Activated naive CD8-positive, alpha-beta T cell treated with anti-CD3 and anti-CD28 coated beads, Interleukin-2, amount 50 U/mL, for 16 hours (primary cell): ENCODE measurements around the gene WBP2.
"Not testable (repeated sequence)": the region's sequence is repeated elsewhere in the genome, so short reads cannot be mapped to it uniquely, and the experiment has no call there.

Experiments
- DNase-seq: peaks from one replicate; pipeline ENCODE4 v3.0.0-alpha.2; 2020; ENCODE audit warnings: low read depth, low spot score

WBP2 gene

DNA sequence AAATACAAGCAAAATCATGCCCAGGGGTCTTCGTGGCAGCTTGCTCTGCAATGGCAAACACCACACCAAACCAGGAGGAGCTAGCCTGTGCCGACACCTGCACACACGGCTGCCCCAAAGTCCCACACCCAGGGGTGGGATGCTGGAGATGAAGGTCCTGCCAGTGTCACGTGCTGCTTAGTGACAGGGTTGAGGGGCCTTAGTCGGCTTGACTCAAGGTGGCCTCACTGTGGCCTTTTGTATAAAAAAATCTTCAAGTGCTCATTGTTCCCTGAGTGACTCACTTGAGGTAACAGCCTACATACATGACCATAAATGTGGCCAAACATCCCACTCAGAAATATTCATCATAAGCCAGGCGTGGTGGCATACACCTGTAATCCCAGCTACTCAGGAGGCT lies 34.3 kb upstream of the WBP2 start:
- DNase-seq = no peak

DNA sequence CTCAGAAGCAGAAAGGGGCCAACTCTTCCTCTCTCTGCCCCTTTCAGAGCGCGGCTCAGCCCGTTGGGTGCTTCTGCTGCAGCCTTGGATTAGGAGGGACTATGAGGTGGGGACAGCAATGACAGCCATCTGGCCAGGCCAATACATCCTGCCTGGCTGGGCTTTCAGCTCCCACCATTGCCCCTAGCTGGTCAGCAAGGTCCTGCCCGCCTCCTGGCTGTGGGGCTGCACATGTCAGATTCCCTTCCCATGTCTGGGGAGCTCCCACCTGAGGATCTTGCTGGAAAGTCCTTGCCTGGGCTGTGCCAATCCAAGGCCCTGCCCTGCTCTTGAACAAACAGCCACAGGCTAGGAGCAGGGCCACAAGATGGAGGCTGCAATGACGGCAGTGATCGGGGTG lies 33.3 kb upstream of the WBP2 start:
- DNase-seq = no peak

DNA sequence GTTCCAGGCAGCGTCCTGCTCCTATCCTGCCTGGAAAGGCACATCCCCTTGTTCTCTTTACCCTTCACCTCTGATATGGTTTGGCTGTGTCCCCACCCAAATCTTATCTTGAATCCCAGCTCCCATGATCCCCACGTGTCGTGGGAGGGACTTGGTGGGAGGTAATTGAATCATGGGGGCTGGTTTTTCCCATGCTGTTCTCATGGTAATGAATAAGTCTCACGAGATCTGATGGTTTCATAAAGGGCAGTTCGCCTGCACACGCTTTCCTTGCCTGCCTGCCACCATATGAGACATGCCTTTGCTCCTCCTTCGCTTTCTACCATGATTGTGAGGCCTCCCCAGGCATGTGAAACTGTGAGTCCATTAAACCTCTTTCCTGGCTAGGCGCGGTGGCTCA lies 30.7 kb upstream of the WBP2 start:
- not testable (repeated sequence) for DNase-seq

DNA sequence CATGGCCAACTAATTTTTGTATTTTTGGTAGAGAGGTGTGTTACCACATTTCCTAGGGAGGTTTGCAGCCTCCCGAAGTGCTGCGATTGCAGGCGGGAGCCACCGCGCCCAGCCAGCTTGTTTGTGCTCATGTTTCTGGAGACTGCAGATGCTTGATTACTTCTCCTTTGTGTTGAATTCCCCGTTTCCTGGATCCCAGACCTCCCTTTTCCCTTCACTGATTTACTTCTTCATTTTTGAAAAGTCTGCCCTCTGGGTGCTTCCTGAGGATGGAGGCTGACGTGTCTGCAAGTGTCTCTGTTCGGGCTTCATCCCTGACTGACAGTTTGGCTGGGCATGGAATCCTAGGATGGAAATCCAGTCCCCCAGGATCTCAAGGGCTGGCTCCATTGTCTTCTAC lies 30.3 kb upstream of the WBP2 start:
- no peak for DNase-seq

DNA sequence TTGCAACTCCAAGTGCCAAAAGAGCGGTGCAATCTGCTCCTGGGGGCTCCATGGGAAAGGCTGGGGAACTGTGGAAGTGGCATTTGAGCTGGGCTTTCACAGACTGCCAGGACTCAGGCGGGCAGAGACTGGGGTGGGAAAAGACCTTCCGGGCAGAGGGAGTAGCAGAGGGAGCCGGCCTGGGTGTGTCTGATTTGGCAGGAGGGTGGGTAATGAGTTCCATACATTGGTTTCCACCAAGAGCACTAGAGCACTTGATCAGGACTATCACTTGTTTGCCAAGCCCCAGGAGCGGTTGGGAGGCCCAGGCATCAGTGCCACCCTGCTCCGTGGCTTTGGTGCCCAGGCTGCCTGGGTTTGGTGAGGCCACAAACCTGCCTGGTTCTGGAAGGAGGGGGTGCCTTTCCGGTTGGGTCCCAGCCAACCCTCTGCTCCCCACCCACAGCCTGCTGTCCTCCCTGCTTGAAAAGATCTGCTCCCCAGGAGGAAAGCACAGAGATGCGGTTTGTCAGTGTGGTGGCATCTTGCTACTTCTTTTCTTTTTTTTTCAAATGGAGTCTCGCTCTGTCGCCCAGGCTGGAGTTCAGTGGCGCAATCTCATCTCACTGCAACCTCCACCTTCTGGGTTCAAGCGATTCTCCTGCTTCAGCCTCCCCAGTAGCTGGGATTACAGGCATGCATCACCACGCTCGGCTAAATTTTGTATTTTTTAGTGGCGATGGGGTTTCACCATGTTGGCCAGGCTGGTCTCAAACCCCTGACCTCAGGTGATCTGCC lies 26.7 kb upstream of the WBP2 start:
- DNase-seq = no peak

DNA sequence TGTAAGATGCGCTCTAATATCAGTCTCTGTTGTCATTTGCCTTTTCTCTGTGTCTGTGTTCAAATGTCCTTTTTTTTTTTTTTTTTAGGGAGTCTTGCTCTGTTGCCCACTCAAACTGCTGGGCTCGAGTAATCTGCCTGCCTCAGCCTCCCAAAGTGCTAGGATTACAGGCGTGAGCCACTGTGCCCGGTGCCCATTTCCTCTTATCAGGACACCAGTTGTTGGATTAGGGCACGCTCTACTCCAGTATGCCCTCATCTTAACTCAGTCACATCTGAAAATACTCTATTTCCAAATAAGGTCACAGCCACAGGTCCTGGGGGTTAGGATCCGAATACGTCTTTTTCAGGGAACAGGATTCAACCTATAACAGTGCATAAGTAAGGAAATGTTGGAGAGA lies 25.1 kb upstream of the WBP2 start:
- no peak for DNase-seq

DNA sequence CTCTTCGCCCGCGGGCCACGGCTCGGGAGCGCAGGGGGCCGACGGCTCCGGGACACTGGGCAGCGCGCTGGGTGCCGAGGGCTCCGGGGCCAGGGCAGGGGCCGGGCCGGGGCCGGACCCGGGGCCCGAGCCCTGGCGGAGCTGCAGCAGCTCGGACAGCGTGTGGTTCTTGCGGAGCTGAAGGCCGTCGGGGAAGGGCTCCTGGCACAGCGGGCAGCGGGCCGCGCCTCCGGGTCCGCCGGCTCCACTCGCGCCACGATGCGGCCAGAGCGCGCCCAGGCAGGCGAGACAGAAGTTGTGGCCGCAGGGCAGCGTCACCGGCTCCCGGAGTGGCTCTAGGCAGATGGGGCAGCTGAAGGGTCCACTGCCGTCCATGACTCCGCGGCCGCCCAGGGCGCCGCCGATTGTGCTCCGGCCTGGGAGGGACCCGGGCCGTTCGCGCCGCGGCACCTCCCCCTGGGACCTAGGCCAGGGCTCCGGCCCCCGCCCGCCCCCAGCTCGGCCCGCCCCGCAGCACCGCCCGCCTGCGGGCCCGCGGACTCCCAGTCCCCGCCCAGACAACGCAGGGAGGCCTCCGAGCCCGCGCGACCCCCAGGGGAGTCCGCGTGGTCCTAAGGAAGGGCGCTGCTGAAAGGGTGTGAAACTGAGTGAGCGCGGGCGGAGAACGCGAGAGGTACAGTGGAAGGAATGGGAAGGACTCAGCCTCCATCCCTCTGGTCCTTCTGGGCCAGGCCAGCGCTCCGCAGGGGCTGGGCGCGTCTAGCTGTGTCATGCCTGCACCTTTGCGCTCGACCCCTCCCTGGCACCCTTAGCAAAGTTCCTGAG lies 23.3 kb upstream of the WBP2 start, which contains the start of gene TRIM47:
Gene TRIM47, minus strand, starts transcription at position 408 of the 825 bp plus-strand sequence. Its CDS starts 33 bp downstream, at position 375.
- DNase-seq = no peak

DNA sequence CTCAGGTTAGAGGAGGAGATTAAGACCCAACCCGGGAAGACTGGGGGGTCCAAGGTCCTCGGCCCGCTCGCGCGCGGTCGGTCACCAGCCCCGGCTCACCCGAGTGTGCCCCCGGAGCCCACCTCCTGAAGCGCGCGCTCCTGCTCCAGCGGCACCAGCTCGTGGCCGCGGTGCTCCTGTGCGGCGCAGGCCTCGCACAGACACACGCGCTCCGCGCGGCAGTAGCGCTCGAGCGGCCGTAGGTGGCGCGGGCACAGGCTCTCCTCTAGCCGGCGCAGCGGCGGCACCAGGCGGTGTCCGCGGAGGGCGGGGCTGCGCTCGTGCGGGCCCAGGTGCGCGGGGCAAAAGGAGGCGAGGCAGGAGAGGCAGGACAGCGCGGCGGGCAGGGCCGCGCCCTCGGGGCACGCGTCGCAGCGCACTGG lies 22.6 kb upstream of the WBP2 start:
- DNase-seq = peak; percentile 25

DNA sequence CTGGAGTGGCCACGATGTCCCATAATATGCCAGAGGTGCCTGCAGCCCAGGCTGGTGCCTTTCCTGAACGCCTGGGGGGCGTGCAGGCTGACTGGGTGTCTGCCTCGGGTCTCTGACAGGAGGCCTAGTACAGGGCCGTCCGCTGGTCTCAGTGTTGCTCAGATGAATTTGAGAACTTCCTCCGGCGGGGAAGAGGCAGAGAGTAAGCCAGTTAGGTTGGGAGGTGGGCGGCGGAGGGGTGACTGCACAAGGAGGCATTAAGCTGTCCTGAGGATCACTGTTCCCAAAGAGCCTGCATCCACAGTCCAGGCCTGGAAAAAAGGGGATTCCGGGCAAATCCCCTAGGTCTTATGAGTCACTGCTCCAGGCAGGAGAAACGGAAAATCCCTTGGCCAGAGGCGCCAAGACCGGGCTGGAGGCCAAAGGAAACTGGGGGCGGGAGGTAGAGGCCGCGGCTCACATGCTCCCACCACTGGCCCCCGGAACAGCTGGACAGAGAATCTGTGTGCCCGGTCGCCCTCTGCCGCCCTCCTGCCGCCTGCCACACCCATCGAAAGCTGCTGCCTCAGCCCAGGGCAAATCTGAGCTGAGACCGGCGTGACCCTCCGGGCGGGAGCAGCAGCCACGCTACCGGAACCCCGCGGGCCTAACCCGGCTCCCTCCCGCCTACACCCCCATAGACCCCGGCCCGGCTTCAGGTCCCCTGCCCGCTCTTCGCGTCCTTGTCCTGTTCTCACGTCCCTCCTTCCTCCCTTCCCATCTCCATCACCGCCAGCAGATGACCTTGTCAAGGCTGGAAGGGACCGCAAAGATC lies 22.0 kb upstream of the WBP2 start:
- no peak for DNase-seq

DNA sequence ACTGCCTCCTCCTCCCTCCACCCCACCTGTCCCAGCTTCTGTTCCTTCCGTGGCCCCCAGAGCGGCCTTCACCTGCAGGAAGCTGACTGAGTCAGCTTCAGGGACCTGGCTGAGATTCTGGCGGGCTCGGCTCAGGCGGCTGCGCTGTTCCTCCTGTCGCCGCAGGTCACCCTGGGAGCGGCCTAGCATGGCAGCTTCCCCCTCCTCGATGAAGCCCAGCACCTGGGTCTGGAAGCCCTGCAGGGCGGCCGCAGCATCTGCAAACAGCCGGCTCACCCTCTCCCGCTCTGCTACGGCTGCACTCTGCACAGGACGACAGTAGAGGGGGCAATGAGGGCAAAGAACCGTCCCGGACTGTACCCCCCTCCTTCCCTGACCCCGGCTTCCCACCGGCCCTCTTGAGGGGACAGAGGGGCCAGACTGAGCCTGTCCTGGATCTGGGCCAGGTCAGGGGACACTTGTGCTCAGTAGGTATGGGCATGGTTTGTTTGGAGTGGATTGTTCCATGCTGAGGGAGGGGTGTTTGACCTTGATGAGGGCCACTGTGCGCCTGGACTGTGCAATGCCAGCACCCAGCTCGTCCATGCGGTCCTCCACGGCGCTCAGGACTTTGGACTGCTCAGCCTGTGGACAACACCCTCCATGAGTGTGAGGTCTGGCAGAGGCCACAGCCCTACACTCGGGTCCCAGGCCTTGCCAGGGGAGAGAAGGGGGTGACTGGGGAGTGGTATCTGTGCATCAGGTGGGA lies 21.2 kb upstream of the WBP2 start:
- peak; percentile 19 for DNase-seq

DNA sequence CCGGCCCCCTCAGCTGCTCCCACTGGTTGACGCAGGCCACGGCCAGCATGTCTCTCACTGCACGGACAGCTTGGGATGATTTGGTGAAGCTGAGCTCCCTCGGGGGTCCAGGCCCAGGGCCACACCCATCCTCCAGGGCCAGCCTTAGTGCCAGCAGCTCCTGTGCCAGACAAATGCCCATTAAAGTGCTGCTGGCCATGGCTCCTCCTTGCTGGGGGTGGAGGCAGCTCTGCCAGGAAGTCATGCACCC lies 20.7 kb upstream of the WBP2 start:
- no peak for DNase-seq

DNA sequence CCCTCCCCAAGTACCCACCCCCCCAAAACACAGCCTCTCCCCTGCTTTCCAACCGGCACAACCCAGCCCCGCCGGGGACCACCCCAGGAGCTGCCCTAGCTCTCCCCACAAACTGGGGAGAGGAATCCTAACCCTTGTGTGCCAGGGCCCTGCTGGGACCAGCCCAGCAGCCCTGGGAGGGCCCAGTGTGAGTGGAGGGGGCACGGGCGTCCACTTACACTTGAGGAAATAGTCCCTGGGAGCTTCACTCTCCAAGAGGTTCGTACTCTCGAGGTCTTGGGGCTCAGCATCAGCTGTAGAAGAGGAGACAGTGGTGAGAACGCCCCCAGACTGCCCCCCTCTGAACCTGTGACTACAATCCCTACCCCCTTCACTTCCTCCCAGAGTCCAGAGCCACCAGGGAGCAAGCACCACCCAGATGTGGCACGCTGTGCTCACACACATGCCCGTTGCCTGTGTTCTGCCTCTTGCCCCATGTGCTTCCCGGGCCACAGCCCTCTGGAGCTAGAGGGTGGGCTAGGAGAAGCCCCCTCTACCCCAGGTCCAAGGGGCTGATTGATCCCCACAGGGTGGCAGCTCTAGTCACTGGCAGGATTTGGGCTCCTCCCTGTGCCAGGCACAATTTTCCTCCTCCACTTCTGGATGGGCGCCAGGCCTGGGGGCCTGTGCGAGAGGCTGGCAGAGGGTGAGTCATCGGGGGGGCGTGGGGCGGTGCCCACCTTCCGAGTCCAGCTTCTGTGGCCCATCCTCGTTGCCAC lies 20.2 kb upstream of the WBP2 start:
- no peak for DNase-seq

DNA sequence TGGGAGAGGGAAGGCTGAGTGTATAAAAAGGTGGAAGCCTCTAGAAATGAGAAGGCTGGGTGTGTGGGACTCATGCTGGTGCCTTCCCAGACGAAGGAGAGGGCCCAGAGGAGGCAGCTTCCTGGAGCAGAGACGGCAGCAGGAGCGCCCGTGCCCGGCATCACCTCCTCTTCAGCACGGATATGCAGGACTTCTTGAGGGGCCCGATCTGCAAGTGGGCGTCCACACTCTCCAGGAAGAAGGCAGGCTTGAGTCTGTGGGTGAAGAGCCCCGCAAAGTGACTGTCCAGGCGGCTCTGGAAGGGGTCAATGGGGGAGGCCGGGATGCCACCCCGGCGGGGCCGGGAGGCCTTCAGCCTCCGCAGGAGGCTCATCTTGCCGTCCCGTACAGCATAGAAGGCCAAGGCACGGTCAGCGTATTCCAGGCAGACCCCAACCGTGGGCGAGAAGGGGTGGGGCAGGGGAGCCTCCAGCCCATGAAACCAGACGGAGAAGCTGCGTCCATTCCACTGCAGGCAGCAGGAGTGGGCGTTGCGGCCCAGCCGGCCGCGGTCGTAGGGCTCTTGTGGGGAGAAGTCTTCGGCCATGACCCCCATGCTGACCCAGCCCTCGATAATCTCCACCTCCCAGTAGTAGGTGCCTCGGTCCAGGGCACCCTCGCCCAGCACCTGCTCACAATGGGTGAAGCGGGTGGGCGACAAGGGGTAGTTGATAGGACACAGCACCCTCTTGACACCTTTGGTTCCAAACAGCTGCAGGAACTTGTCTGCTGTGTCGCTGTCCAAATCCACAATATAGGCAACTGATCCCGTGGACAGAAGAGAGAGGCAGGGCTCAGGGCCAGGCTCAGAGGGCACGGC lies 19.4 kb upstream of the WBP2 start:
- no peak for DNase-seq

DNA sequence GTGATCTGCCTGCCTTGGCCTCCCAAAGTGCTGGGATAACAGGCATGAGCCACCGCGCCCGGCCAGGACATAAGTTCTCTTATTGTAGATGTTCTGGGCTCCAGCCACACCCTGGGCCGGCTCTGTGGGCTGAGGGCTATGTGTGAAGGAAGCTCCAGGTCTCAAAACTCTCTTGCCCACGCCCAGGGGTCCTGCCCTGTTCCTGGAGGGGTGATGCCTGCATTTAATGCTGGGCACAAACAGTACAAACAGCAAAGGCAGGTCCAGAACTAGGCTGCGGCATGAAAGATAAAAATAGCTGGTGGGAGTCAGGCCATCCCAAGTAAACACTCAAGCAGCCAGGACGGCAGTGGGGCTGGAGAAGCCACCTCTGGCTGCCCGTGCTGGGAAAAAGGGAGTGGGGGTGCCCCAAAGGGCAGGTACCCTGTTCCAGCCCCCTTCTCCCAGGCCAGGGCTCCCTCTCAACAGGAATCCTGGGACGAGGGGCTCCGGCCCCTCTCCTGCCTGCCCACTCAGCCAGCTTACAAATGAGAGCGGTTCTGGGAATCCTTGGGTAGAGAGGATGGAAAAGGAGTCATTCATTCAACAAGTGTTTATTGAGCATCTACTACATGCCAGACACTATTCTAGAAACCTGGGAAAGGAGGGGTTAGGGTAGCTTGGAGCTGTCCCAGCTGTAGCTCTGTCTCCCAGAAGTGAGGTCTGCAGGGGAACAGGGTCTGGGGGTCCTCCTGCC lies 18.6 kb upstream of the WBP2 start:
- DNase-seq = no peak

DNA sequence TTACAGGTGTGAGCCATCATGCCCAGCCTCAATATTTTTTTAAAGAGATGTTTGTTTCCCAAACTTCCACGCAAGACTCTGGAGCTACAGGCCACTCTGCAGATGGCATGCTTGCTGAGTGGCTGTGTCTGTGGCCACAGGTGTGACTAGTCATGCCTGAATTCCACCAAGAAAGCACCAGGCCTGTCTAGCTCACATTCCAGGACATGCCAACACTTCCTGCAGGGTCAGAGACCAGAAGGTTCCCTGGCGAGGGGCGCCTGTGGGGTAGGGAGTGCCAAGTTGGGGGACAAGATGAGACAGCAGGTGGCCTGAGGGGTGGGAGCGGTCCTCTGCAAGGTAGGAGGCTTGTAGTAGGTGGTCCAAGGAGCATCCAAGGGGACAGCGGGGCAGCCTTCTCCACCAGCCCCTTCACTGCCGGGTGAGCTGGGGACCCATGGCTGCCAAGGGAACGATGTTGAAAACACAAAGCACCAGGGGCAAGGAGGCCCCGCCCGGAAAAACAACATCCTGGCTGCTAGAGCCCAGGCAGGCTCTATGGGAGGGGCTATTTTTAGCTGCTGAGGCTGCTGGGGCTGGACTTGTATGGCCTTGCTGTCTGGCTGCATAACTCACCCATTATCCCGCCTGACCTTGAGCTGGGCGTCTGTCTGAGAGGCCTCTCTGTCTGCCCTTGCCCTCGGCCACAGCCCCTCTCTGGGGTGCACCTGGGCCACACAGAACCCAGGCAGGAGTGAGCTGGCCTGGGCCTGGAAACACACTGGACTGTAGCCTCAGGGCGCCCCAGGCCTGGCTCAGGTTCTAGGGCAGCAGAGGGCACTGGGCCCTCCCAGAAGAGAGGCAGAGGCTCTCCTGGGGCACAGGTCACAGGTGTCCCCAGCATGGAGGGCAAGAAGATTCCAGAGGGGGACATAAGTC lies 17.6 kb upstream of the WBP2 start:
- no peak for DNase-seq

DNA sequence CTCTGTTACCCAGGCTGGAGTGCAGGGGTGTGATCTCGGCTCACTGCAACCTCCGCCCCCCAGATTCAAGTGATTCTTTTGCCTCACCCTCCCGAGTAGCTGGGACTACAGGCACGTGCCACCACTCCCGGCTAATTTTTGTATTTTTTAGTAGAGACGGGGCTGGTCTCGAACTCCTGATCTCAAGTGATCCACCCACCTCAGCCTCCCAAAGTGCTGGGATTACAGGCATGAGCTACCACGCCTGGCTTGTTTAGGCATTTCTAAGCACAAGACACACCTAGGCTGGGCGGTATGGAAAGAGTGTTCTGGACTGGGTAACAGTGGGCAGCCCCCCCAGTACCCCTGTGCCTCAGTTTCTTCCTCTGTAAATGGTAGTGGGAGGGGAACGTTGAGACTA lies 15.1 kb upstream of the WBP2 start:
- not testable (repeated sequence) for DNase-seq

DNA sequence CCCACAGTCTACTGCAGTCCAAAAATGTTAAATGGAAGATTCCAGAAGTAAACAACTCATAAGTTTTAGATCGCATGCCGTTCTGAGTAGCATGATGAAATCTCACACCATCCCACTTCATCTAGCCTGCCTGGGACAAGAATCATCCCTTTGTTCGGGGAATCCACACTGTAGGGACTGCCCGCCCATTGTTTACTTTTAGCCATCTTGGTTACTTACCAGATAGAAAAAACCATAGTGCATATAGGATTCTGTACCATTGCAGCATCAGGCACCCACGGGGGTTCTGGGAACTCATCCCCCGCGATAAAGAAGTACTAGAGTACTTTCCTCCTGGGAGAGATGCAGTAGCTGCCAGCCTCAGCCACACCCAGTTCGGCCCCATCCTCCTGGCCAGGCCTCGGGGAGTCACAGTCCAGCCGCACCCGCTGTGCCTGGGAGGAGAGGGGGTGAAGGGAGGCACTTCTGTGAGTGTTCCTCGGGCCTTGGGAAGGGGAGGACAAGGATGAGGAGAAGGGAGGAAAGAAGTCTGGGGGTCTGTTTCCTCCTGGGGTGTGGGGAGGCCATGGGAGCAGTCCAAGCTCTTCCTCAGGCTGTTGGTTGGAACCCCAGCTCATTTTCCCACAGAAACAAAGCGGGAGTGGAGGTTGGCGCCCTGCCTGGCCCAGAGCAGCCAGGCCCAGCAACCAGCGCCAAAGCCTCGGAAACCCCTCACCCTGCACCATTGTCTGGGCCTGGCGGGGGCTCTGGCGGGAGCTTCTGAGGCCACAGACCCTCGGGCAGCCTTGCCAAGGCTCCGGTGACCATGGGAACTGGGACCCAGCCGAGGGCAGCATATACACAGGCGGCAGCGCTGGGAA lies 14.4 kb upstream of the WBP2 start:
- no peak for DNase-seq
